Skeletal muscle satellite cell (primary cell): Measurements from ENCODE around the gene KDM4C.

ENCODE experiments used
- H3K27me3 ChIP-seq: 2 replicates; pipeline ENCODE4 v1.7.0; 2013; ENCODE audit warnings: low read length; ENCODE audit not compliant: control insufficient read depth, insufficient read depth
- H3K36me3 ChIP-seq: 2 replicates; pipeline ENCODE4 v1.7.0; 2013; ENCODE audit warnings: mild to moderate bottlenecking, control low read depth, low read length; ENCODE audit not compliant: insufficient read depth
- H3K4me1 ChIP-seq: 2 replicates; pipeline ENCODE4 v1.7.0; 2013; ENCODE audit warnings: low read length; ENCODE audit not compliant: control insufficient read depth, insufficient read depth
- H3K4me2 ChIP-seq: 2 replicates; pipeline ENCODE4 v1.7.0; 2013; ENCODE audit warnings: mild to moderate bottlenecking, low read length
- H3K4me3 ChIP-seq: 2 replicates; pipeline ENCODE4 v1.7.0; 2013; ENCODE audit warnings: low read length
- H3K9ac ChIP-seq: 2 replicates; pipeline ENCODE4 v1.7.0; 2013; ENCODE audit warnings: mild to moderate bottlenecking, low read depth, low read length, moderate library complexity
- H3K9me3 ChIP-seq: replicated peaks from 2 replicates; pipeline ENCODE4 v1.7.0; 2013; ENCODE audit warnings: mild to moderate bottlenecking, control low read depth, low read length

The KDM4C gene

GRCh38 chr9:7033076-7034045, 275.6 kb downstream of the KDM4C start:
- H3K4me3 ChIP-seq: no peak overlapping the region
- H3K4me1 ChIP-seq: peaks cover 3% of the 10 kb centered on the region
- no peaks in the 10 kb centered on the region for H3K36me3 ChIP-seq
- no peaks in the 10 kb centered on the region for H3K9me3 ChIP-seq
- H3K27me3 ChIP-seq: no peaks in the 10 kb centered on the region
- no peak overlapping the region for H3K9ac ChIP-seq
- H3K4me2 ChIP-seq: no peak overlapping the region

GRCh38 chr9:7037176-7037575, 279.4 kb downstream of the KDM4C start:
- no peaks in the 10 kb centered on the region for H3K9me3 ChIP-seq
- no peak overlapping the region for H3K9ac ChIP-seq
- no peaks in the 10 kb centered on the region for H3K36me3 ChIP-seq

GRCh38 chr9:7042124-7042523, 284.4 kb downstream of the KDM4C start:
- H3K27me3 ChIP-seq: no peaks in the 10 kb centered on the region
- H3K4me3 ChIP-seq: no peak overlapping the region
- H3K9ac ChIP-seq: no peak overlapping the region
- peaks cover 3% of the 10 kb centered on the region for H3K4me1 ChIP-seq
- H3K36me3 ChIP-seq: no peaks in the 10 kb centered on the region
- no peak overlapping the region for H3K4me2 ChIP-seq
- H3K9me3 ChIP-seq: no peaks in the 10 kb centered on the region

More at GRCh38 chr9:7037176-7037575, 279.4 kb downstream of the KDM4C start:
- peaks cover 3% of the 10 kb centered on the region for H3K4me1 ChIP-seq
- no peaks in the 10 kb centered on the region for H3K27me3 ChIP-seq
- no peak overlapping the region for H3K4me3 ChIP-seq
- no peak overlapping the region for H3K4me2 ChIP-seq

- Histone ChIP-seq H3K4me2 (no peak overlapping the region), H3K36me3 (no peaks in the 10 kb centered on the region), H3K9me3 (no peaks in the 10 kb centered on the region), H3K4me1 (no peaks in the 10 kb centered on the region), H3K27me3 (no peaks in the 10 kb centered on the region), H3K4me3 (no peak overlapping the region), H3K9ac (no peak overlapping the region)
Measured at GRCh38 chr9:7045361-7045760, 287.6 kb downstream of the KDM4C start.

GRCh38 chr9:7051711-7052110, 293.9 kb downstream of the KDM4C start:
- H3K9ac ChIP-seq: no peak overlapping the region

GRCh38 chr9:7053903-7054302, 296.1 kb downstream of the KDM4C start:
- no peaks in the 10 kb centered on the region for H3K4me1 ChIP-seq
- H3K36me3 ChIP-seq: no peaks in the 10 kb centered on the region

More at GRCh38 chr9:7051711-7052110, 293.9 kb downstream of the KDM4C start:
- no peaks in the 10 kb centered on the region for H3K27me3 ChIP-seq
- no peaks in the 10 kb centered on the region for H3K9me3 ChIP-seq
- no peaks in the 10 kb centered on the region for H3K4me1 ChIP-seq
- no peaks in the 10 kb centered on the region for H3K36me3 ChIP-seq
- H3K4me3 ChIP-seq: no peak overlapping the region
- H3K4me2 ChIP-seq: no peak overlapping the region

GRCh38 chr9:7055171-7055903, 297.6 kb downstream of the KDM4C start:
- Histone ChIP-seq H3K9me3 (no peaks in the 10 kb centered on the region), H3K9ac (no peak overlapping the region), H3K4me2 (no peak overlapping the region), H3K4me3 (no peak overlapping the region), H3K27me3 (no peaks in the 10 kb centered on the region), H3K4me1 (no peaks in the 10 kb centered on the region), H3K36me3 (no peaks in the 10 kb centered on the region)

More at GRCh38 chr9:7053903-7054302, 296.1 kb downstream of the KDM4C start:
- H3K27me3 ChIP-seq: no peaks in the 10 kb centered on the region
- no peak overlapping the region for H3K4me2 ChIP-seq
- no peak overlapping the region for H3K9ac ChIP-seq
- no peaks in the 10 kb centered on the region for H3K9me3 ChIP-seq
- no peak overlapping the region for H3K4me3 ChIP-seq

GRCh38 chr9:7056254-7056653, 298.5 kb downstream of the KDM4C start:
- Histone ChIP-seq H3K4me1 (no peaks in the 10 kb centered on the region), H3K9me3 (no peaks in the 10 kb centered on the region), H3K4me3 (no peak overlapping the region), H3K4me2 (no peak overlapping the region), H3K9ac (no peak overlapping the region), H3K36me3 (no peaks in the 10 kb centered on the region), H3K27me3 (no peaks in the 10 kb centered on the region)

- Histone ChIP-seq H3K4me1 (no peaks in the 10 kb centered on the region), H3K27me3 (no peaks in the 10 kb centered on the region), H3K4me3 (no peak overlapping the region), H3K4me2 (no peak overlapping the region), H3K9me3 (no peaks in the 10 kb centered on the region), H3K9ac (no peak overlapping the region), H3K36me3 (no peaks in the 10 kb centered on the region)
Measured at GRCh38 chr9:7058473-7058872, 300.7 kb downstream of the KDM4C start.

GRCh38 chr9:7067169-7067568, 309.4 kb downstream of the KDM4C start:
- no peaks in the 10 kb centered on the region for H3K36me3 ChIP-seq
- H3K27me3 ChIP-seq: no peaks in the 10 kb centered on the region
- no peak overlapping the region for H3K9ac ChIP-seq
- H3K4me1 ChIP-seq: no peaks in the 10 kb centered on the region
- H3K9me3 ChIP-seq: no peaks in the 10 kb centered on the region
- no peak overlapping the region for H3K4me3 ChIP-seq
- no peak overlapping the region for H3K4me2 ChIP-seq

- no peaks in the 10 kb centered on the region for H3K9me3 ChIP-seq
- no peaks in the 10 kb centered on the region for H3K27me3 ChIP-seq
- H3K36me3 ChIP-seq: no peaks in the 10 kb centered on the region
- no peak overlapping the region for H3K9ac ChIP-seq
- no peaks in the 10 kb centered on the region for H3K4me1 ChIP-seq
- H3K4me2 ChIP-seq: no peak overlapping the region
- H3K4me3 ChIP-seq: no peak overlapping the region
Measured at GRCh38 chr9:7071916-7072315, 314.1 kb downstream of the KDM4C start.
